ENCODE results near the gene THUMPD3. TPM values are rescaled to one million over a fixed set of nuclear protein-coding genes. Genes with fewer than 3 reads are reported as not detected.

The THUMPD3 gene
- total and polyA plus RNA-seq, 2 donors from 2014 or later = 31.9 to 44.1 TPM

- Histone ChIP-seq H3K4me1 (ENCODE audit: control insufficient read depth in 2 of 3, insufficient read depth in 2 of 3, low read depth in 1 of 3, low read length in 3 of 3) (peaks cover 7 to 19% (median 15%) of the 10 kb centered on the region in 3 donors), H3K4me3 (ENCODE audit: low read length in 3 of 3) (peak overlapping the region; percentile 74 to 95 (median 88)), H3K36me3 (ENCODE audit: control insufficient read depth in 2 of 3, insufficient read depth in 3 of 3, low read length in 3 of 3) (peaks cover 9 to 13% (median 10%) of the 10 kb centered on the region in 3 donors), H3K27ac (ENCODE audit: low read depth in 2 of 2, low read length in 2 of 2) (peak overlapping the region; percentile 98 to 99), H3K27me3 (ENCODE audit: control insufficient read depth, insufficient read depth, low read length) (no peaks in the 10 kb centered on the region), H3K9ac (ENCODE audit: low read length in 3 of 3) (peak overlapping the region; percentile 79 to 82 (median 80)), H3K9me3 (ENCODE audit: control insufficient read depth in 2 of 3, insufficient read depth in 1 of 3, low read length in 3 of 3) (no peaks in the 10 kb centered on the region)
- FAIRE-seq (no peak), DNase-seq (peak in 1 of 5 donors; percentile 16)
- intact Hi-C loops (cut with DNase I) = no loop called here
- TF ChIP-seq CTCF (IDR thresholded peaks at IDR 0.05; ENCODE audit: borderline replicate concordance, extremely low read depth, insufficient read depth) = no peak
These were observed 32.9 kb downstream of the THUMPD3 start for GRCh38 chr3:9395570-9396300.

GRCh38 chr3:9396301-9396631, 33.4 kb downstream of the THUMPD3 start:
- intact Hi-C loops (cut with DNase I) = no loop called here
- FAIRE-seq = no peak

DNA sequence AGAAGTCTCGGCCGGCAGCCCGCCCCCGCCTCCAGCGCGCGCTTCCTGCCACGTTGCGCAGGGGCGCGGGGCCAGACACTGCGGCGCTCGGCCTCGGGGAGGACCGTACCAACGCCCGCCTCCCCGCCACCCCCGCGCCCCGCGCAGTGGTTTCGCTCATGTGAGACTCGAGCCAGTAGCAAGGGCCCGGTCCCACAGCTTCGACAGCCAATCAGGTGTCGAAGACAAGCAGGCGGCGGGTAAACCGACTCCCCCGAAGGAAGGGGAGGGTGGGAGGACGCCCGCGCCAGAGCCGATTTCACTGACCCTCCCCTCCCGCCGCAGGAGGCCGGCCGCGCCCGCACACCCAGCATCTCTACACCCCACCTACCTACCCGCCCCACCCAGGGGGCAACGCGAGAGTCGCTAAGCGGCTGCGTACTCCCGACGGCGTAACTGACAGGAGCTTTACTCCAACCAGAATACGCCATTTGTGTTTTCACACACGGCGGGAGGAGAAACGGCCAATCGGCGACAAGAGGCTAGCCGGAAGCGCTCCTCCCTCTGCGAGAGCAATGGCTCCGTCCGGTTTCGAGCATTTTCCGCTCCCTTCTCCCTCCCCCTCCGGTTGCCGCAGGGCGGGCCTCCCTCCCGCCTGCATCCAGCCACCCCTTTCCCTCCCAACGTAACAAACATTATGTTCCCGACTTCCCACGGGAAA, 33.9 kb downstream of the THUMPD3 start:
- Histone ChIP-seq H3K9me3 (ENCODE audit: control insufficient read depth in 2 of 3, insufficient read depth in 1 of 3, low read length in 3 of 3) (no peaks in the 10 kb centered on the region), H3K27me3 (ENCODE audit: control insufficient read depth, insufficient read depth, low read length) (no peaks in the 10 kb centered on the region), H3K27ac (ENCODE audit: low read depth in 2 of 2, low read length in 2 of 2) (peak overlapping the region; percentile 98 to 99), H3K4me3 (ENCODE audit: low read length in 3 of 3) (peak overlapping the region; percentile 66 to 80 (median 74)), H3K9ac (ENCODE audit: low read length in 3 of 3) (peak overlapping the region in 2 of 3 donors; percentile 41 to 80), H3K36me3 (ENCODE audit: control insufficient read depth in 2 of 3, insufficient read depth in 3 of 3, low read length in 3 of 3) (peaks cover 0 to 4% (median under 1%) of the 10 kb centered on the region in 3 donors), H3K4me1 (ENCODE audit: control insufficient read depth in 2 of 3, insufficient read depth in 2 of 3, low read depth in 1 of 3, low read length in 3 of 3) (peaks cover 10 to 25% (median 17%) of the 10 kb centered on the region in 3 donors)
- TF ChIP-seq CTCF (IDR thresholded peaks at IDR 0.05; ENCODE audit: borderline replicate concordance, extremely low read depth, insufficient read depth) = no peak
- intact Hi-C loops (cut with DNase I) = no loop called here
- FAIRE-seq = no peak
- peak; percentile 99 to 100 (median 99) for DNase-seq

More at GRCh38 chr3:9396301-9396631, 33.4 kb downstream of the THUMPD3 start:
- Histone ChIP-seq H3K9ac (ENCODE audit: low read length in 3 of 3) (peak overlapping the region; percentile 79 to 82 (median 80)), H3K9me3 (ENCODE audit: control insufficient read depth in 2 of 3, insufficient read depth in 1 of 3, low read length in 3 of 3) (no peaks in the 10 kb centered on the region), H3K27ac (ENCODE audit: low read depth in 2 of 2, low read length in 2 of 2) (peak overlapping the region; percentile 98 to 99), H3K27me3 (ENCODE audit: control insufficient read depth, insufficient read depth, low read length) (no peaks in the 10 kb centered on the region), H3K36me3 (ENCODE audit: control insufficient read depth in 2 of 3, insufficient read depth in 3 of 3, low read length in 3 of 3) (peaks cover 5 to 9% (median 5%) of the 10 kb centered on the region in 3 donors), H3K4me3 (ENCODE audit: low read length in 3 of 3) (peak overlapping the region; percentile 74 to 95 (median 88)), H3K4me1 (ENCODE audit: control insufficient read depth in 2 of 3, insufficient read depth in 2 of 3, low read depth in 1 of 3, low read length in 3 of 3) (peaks cover 10 to 25% (median 16%) of the 10 kb centered on the region in 3 donors)
- no peak for TF ChIP-seq CTCF (IDR thresholded peaks at IDR 0.05; ENCODE audit: borderline replicate concordance, extremely low read depth, insufficient read depth)
- no peak for DNase-seq
